Fibroblast of the aortic adventitia (primary cell): Measurements from ENCODE around the gene AAK1. TPM values are rescaled to one million over a fixed set of nuclear protein-coding genes. Genes with fewer than 3 reads are reported as not detected.
"Not testable (repeated sequence)": the region's sequence is repeated elsewhere in the genome, so short reads cannot be mapped to it uniquely, and the experiment has no call there.

ENCODE experiments used
- DNase-seq: peaks from one replicate; pipeline ENCODE4 v3.0.0-alpha.2; 2010; ENCODE audit warnings: low read depth
- H3K4me3 ChIP-seq: 2 replicates; pipeline ENCODE4 v1.5.1; 2011; ENCODE audit warnings: low read depth, mild to moderate bottlenecking, control low read depth, low read length, moderate library complexity
- small RNA-seq: library from RNA; depleted of rRNA; stranded (forward); fragments of <200 nt; gene quantifications from one replicate; pipeline ENCODE3, GENCODE V24; 2012
- total RNA-seq: library from RNA; depleted of rRNA; stranded (reverse); fragments of >200 nt; gene quantifications from 2 replicates; pipeline ENCODE4 v1.2.3, GENCODE V29; 2012; ENCODE audit warnings: low replicate concordance
- TF ChIP-seq, protein P1 (sequence below): IDR thresholded peaks from 2 replicates; pipeline ENCODE4 v1.5.1; 2011; ENCODE audit warnings: mild to moderate bottlenecking, low read length, control low read depth, inconsistent platforms; ENCODE audit not compliant: insufficient read depth

AAK1 gene
- total RNA-seq, 1 donor = 82.6 TPM

DNA sequence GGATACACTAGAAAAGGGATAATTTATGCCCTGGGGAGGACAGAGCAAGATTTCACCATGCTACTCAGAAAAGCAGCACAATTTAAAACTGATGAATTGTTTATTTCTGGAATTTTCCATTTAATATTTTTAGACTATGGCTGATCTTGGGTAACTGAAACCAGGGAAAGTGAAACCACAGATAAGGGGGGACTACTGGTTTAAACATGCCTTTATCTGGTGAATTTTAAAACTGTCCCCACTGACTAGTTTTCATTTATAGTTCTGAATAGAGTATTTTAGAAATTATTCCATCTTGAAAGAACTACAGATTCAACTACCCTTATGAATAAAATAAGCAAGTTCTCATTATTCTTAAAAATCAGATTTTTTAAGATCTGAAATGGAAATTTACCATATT, 221.3 kb downstream of the AAK1 start:
- no peak for DNase-seq
- TF ChIP-seq, protein P1, sequence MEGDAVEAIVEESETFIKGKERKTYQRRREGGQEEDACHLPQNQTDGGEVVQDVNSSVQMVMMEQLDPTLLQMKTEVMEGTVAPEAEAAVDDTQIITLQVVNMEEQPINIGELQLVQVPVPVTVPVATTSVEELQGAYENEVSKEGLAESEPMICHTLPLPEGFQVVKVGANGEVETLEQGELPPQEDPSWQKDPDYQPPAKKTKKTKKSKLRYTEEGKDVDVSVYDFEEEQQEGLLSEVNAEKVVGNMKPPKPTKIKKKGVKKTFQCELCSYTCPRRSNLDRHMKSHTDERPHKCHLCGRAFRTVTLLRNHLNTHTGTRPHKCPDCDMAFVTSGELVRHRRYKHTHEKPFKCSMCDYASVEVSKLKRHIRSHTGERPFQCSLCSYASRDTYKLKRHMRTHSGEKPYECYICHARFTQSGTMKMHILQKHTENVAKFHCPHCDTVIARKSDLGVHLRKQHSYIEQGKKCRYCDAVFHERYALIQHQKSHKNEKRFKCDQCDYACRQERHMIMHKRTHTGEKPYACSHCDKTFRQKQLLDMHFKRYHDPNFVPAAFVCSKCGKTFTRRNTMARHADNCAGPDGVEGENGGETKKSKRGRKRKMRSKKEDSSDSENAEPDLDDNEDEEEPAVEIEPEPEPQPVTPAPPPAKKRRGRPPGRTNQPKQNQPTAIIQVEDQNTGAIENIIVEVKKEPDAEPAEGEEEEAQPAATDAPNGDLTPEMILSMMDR = no peak
- no peak overlapping the region for H3K4me3 ChIP-seq

DNA sequence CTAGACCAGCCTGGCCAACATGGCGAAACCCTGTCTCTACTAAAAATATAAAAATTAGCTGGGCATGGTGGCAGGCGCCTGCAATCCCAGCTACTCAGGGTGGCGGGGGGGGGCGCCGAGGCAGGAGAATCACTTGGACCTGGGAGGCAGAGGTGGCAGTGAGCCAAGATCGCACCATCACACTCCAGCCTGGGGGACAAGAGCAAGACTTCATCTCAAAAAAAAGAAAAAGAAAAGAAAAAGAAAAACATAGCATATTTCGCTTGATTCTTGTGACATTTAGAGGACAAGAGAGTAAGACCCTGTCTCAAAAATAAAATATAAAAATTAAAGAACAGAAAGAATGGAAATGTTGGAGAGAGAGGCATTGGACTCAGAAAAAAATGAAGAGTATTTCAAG, 224.4 kb downstream of the AAK1 start:
- not testable (repeated sequence) for DNase-seq, H3K4me3 ChIP-seq

DNA sequence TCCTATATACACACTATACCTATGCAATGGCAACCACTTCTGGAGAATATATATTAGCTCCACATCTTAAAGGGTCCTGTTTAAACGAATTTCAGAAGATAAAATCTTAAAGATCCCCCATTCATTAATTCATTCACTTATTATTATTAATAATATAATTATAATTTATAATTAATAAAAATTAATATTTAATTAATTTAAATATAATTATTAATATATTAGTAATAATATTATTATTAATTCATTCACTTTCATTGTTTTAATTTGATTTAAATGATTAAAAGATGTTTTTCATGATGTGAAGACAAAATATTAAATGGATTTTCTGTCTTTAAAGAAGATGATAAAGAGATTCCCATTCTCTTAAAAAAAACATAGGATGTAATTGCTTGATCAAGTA, 227.4 kb downstream of the AAK1 start:
- TF ChIP-seq, protein P1 = no peak
- no peak overlapping the region for H3K4me3 ChIP-seq
- DNase-seq = no peak

Small RNA genes within 50 kb of the gene (small RNA-seq; reads per million reads assigned to genes)
- gene RN7SL604P (not detected), gene SNORA36C (not detected)

Other genes starting within 250 kb of the AAK1 start
- gene NFU1, start 206.3 kb downstream of the AAK1 start, total RNA-seq = 54.0 and 171 TPM in 2 replicates
- gene ANXA4, start 98.4 kb upstream of the AAK1 start, total RNA-seq = 36.9 and 101 TPM in 2 replicates
- 9.7 and 14.2 TPM in 2 replicates for gene GMCL1, start 185.9 kb upstream of the AAK1 start, total RNA-seq